Endothelial cell of umbilical vein (primary cell): ENCODE results near the gene CD86. TPM values are rescaled to one million over a fixed set of nuclear protein-coding genes. Genes with fewer than 3 reads are reported as not detected.

Experiments
- BruUV-seq: library from RNA; stranded (reverse); fragments of 400-500 nt; replicated peaks from 2 replicates; lab custom pipeline; 2021; lab: Mats Ljungman, UMichigan
- CTCF ChIA-PET: fragments of 300-600, 350-600 bp; sonication (Branson Sonifier 250); formaldehyde crosslinking; loops from one replicate; lab custom pipeline; 2021; ENCODE audit warnings: antibody characterized with exemption, inconsistent platforms; lab: Charles Lee
- POLR2A ChIA-PET: fragments of 300-600, 350-600 bp; sonication (Branson Sonifier 250); formaldehyde crosslinking; loops from one replicate; lab custom pipeline; 2021; ENCODE audit warnings: antibody characterized with exemption, inconsistent platforms; lab: Charles Lee
- DNase-seq: peaks from one replicate; pipeline ENCODE4 v3.0.0-alpha.2; 2011; ENCODE audit warnings: low read depth, low spot score
- FAIRE-seq: peaks from 2 replicates; lab custom pipeline; 2011; peaks lifted over from hg19 to GRCh38; lab: Jason Lieb, UNC
- H2AFZ ChIP-seq: 2 replicates; pipeline ENCODE4 v1.6.0; 2012; ENCODE audit warnings: low read depth, low read length, control low read depth, inconsistent platforms
- H3K27ac ChIP-seq: 2 replicates; pipeline ENCODE4 v1.5.1; 2011; ENCODE audit warnings: low read depth, mild to moderate bottlenecking, control low read depth, low read length, moderate library complexity; ENCODE audit not compliant: insufficient read depth
- H3K27me3 ChIP-seq, 2 experiments: 2 replicates each; pipeline versions ENCODE4 v1.6.0 to v1.6.1; 2011; ENCODE audit warnings: low read length in 2 of 2, mixed read lengths in 1 of 2; ENCODE audit not compliant: control insufficient read depth in 2 of 2, insufficient read depth in 2 of 2
- H3K36me3 ChIP-seq, 2 experiments: 2 replicates in 1 of 2; 3 replicates in 1 of 2; pipeline ENCODE4 v1.5.1; 2011; ENCODE audit warnings: low read length in 2 of 2, mild to moderate bottlenecking in 1 of 2, moderate library complexity in 1 of 2; ENCODE audit not compliant: control insufficient read depth in 2 of 2, insufficient read depth in 2 of 2; ENCODE audit errors: extremely low read depth in 1 of 2
- H3K4me1 ChIP-seq: 3 replicates; pipeline ENCODE4 v1.5.1; 2011; ENCODE audit warnings: mild to moderate bottlenecking, low read length; ENCODE audit not compliant: control insufficient read depth, insufficient read depth; ENCODE audit errors: extremely low read depth
- H3K4me2 ChIP-seq: 2 replicates; pipeline ENCODE4 v1.6.1; 2011; ENCODE audit warnings: low read length, control low read depth, mixed read lengths; ENCODE audit not compliant: insufficient read depth
- H3K4me3 ChIP-seq, 3 experiments: fragments of 200-600 bp in 1 of 3; sonication (generic), shearing (Covaris generic) in 1 of 3; replicated peaks in 1 of 3; 2 replicates each; pipeline ENCODE4 v1.5.1; 2011 to 2016; ENCODE audit warnings: control low read depth in 3 of 3, low read length in 3 of 3, mild to moderate bottlenecking in 2 of 3, inconsistent platforms in 1 of 3, low read depth in 1 of 3, moderate library complexity in 1 of 3; ENCODE audit not compliant: insufficient read depth in 1 of 3
- H3K79me2 ChIP-seq: 2 replicates; pipeline ENCODE4 v1.6.0; 2012; ENCODE audit warnings: low read length, inconsistent platforms; ENCODE audit not compliant: control insufficient read depth, insufficient read depth
- H3K9ac ChIP-seq: replicated peaks from 2 replicates; pipeline ENCODE3; 2011; ENCODE audit warnings: low read length, control low read depth; ENCODE audit not compliant: insufficient read depth; ENCODE audit errors: extremely low read depth
- H3K9me1 ChIP-seq: replicated peaks from 3 replicates; pipeline ENCODE4 v1.6.0; 2011; ENCODE audit warnings: mild to moderate bottlenecking, low read length; ENCODE audit not compliant: control insufficient read depth, insufficient read depth; ENCODE audit errors: extremely low read depth
- H3K9me3 ChIP-seq: replicated peaks from 2 replicates; pipeline ENCODE4 v1.5.1; 2012; ENCODE audit warnings: low read length, inconsistent platforms; ENCODE audit not compliant: control insufficient read depth, insufficient read depth
- H4K20me1 ChIP-seq: replicated peaks from 2 replicates; pipeline ENCODE3; 2011; ENCODE audit warnings: mild to moderate bottlenecking, low read length; ENCODE audit not compliant: control insufficient read depth, insufficient read depth; ENCODE audit errors: extremely low read depth
- EZH2 ChIP-seq: IDR thresholded peaks from 2 replicates; pipeline ENCODE4 v1.6.1; 2012; ENCODE audit warnings: borderline replicate concordance, low read depth, mild to moderate bottlenecking, moderate library complexity, low read length, inconsistent platforms; ENCODE audit not compliant: severe bottlenecking
- FOS ChIP-seq: IDR thresholded peaks from 2 replicates; pipeline ENCODE4 v1.6.1; 2011; ENCODE audit warnings: mild to moderate bottlenecking, low read length, moderate library complexity, borderline replicate concordance; ENCODE audit not compliant: insufficient read depth
- JUN ChIP-seq: IDR thresholded peaks from 2 replicates; pipeline ENCODE4 v1.6.1; 2011; ENCODE audit warnings: borderline replicate concordance, low read depth; ENCODE audit not compliant: insufficient read length, insufficient read depth
- MYC ChIP-seq: IDR thresholded peaks from one replicate; pipeline ENCODE4 v1.6.1; 2011; ENCODE audit warnings: mild to moderate bottlenecking, low read depth, low read length
- POLR2A ChIP-seq: IDR thresholded peaks from 2 replicates; pipeline ENCODE4 v1.6.1; 2012; ENCODE audit warnings: low read depth, mild to moderate bottlenecking, control low read depth, low read length
- POLR2AphosphoS5 ChIP-seq: IDR thresholded peaks from 2 replicates; pipeline ENCODE4 v1.6.1; 2012; ENCODE audit warnings: low read depth, mild to moderate bottlenecking, control low read depth, low read length, moderate library complexity; ENCODE audit not compliant: insufficient read depth
- dilution Hi-C: fragments of 300-500 bp; cut with MboI; formaldehyde crosslinking; loops from one replicate; pipeline ENCODE4 v1.15.0; 2019; ENCODE audit warnings: low sequenced_read_pairs; ENCODE audit not compliant: extremely low pct_ligation_motif_present
- intact Hi-C: fragments of 100-400 bp; cut with micrococcal nuclease; formaldehyde crosslinking; loops from one replicate; pipeline ENCODE4 v1.10.0; 2022
- polyA plus RNA-seq, 4 experiments: library from polyadenylated mRNA; depleted of rRNA in 3 of 4; stranded (reverse) in 3 of 4; unstranded in 1 of 4; fragments of >200 nt; gene quantifications; 2 replicates each; pipeline versions ENCODE4 v1.2.1 to v1.2.3, GENCODE V29; 2011 to 2012; ENCODE audit warnings: missing spikeins in 1 of 4
- total RNA-seq: library from RNA; stranded (reverse); gene quantifications from 2 replicates; pipeline ENCODE4 v1.2.3, GENCODE V29; 2021
- TF ChIP-seq, protein P1 (sequence below): IDR thresholded peaks from 2 replicates; pipeline ENCODE4 v1.6.1; 2011; ENCODE audit not compliant: insufficient read depth, insufficient read length
- TF ChIP-seq, protein P2 (sequence below), 2 donors: IDR thresholded peaks; 1 replicate in 1 of 2; 2 replicates in 1 of 2; pipeline ENCODE4 v1.5.1; 2011; ENCODE audit warnings: low read length in 2 of 2, mild to moderate bottlenecking in 2 of 2, moderate library complexity in 2 of 2, control low read depth in 1 of 2, inconsistent platforms in 1 of 2, low read depth in 1 of 2; ENCODE audit not compliant: insufficient read depth in 1 of 2; ENCODE audit errors: extremely low read depth in 1 of 2

Gene CD86
- total and polyA plus RNA-seq, 2 donors (not counting 3 experiments of a cell fraction or from before 2014, with no cell fraction given) = not detected

DNA sequence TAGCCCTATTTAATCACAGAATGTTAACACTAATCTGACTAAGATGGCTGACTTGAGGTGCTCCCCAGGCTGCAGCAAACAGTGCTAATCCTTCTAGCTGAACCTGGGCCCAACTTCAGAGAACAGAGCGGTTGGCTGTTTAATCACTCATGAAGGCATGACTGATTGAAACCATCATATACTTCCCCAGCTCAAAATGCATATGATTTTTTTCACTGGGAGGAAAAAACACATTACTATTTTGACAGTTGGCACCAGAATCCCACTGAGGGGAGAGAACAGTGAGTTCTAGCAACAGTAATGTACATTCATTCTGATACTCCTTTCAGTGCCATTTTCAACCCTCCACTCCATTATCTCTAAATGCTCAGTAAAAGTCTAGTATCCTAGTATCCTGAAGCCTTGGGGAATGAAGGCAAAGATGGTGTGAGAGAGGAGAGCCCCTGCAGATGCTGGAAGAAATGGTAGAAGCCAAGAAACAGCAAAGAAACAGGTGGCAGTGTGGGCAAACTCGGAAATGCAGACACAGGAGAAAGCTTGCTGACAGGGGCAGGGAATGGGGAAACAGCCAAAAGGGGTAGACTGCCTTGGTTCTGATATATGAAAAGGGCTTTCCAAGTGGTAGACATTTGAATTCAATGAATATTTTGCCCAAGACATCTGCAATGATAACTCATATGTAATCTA is 93.9 kb downstream of the CD86 start:
- Histone ChIP-seq H3K9me3 (no peaks in the 10 kb centered on the region), H3K4me2 (no peak overlapping the region), H2AFZ (no peak overlapping the region), H3K27ac (no peak overlapping the region), H3K27me3 (no peaks in the 10 kb centered on the region), H3K79me2 (no peaks in the 10 kb centered on the region), H3K4me1 (no peaks in the 10 kb centered on the region), H3K9me1 (no peaks in the 10 kb centered on the region), H3K36me3 (no peaks in the 10 kb centered on the region), H3K4me3 (no peak overlapping the region), H3K9ac (no peak overlapping the region), H4K20me1 (no peaks in the 10 kb centered on the region)
- intact Hi-C loops = no loop called here
- ChIA-PET POLR2A (no interaction called here), CTCF (no interaction called here)
- no peak for DNase-seq
- no peak for FAIRE-seq
- BruUV-seq = no TSS peak
- dilution Hi-C loops = no loop called here
- TF ChIP-seq POLR2AphosphoS5 (no peak), POLR2A (no peak), MYC (no peak), JUN (no peak), FOS (no peak), EZH2 (no peak)
- TF ChIP-seq, protein P1, sequence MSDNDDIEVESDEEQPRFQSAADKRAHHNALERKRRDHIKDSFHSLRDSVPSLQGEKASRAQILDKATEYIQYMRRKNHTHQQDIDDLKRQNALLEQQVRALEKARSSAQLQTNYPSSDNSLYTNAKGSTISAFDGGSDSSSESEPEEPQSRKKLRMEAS = no peak
- TF ChIP-seq, protein P2, sequence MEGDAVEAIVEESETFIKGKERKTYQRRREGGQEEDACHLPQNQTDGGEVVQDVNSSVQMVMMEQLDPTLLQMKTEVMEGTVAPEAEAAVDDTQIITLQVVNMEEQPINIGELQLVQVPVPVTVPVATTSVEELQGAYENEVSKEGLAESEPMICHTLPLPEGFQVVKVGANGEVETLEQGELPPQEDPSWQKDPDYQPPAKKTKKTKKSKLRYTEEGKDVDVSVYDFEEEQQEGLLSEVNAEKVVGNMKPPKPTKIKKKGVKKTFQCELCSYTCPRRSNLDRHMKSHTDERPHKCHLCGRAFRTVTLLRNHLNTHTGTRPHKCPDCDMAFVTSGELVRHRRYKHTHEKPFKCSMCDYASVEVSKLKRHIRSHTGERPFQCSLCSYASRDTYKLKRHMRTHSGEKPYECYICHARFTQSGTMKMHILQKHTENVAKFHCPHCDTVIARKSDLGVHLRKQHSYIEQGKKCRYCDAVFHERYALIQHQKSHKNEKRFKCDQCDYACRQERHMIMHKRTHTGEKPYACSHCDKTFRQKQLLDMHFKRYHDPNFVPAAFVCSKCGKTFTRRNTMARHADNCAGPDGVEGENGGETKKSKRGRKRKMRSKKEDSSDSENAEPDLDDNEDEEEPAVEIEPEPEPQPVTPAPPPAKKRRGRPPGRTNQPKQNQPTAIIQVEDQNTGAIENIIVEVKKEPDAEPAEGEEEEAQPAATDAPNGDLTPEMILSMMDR (IDR thresholded peaks at IDR 0.05; ENCODE audit: extremely low read depth in 1 of 2, insufficient read depth in 1 of 2, low read depth in 1 of 2, low read length in 2 of 2) = no peak
